Neuron (in vitro differentiated cells): ENCODE results near the gene RTL10.

Source experiments
- H2AFZ ChIP-seq: one replicate; pipeline ENCODE4 v1.6.1; 2013; ENCODE audit warnings: low read depth, mild to moderate bottlenecking, inconsistent platforms, low read length, moderate library complexity
- H3K27me3 ChIP-seq: one replicate; pipeline ENCODE4 v1.6.1; 2013; ENCODE audit warnings: low read length; ENCODE audit not compliant: insufficient read depth
- H3K36me3 ChIP-seq: one replicate; pipeline ENCODE4 v1.6.1; 2013; ENCODE audit warnings: low read length; ENCODE audit not compliant: insufficient read depth
- H3K4me1 ChIP-seq: one replicate; pipeline ENCODE4 v1.6.1; 2013; ENCODE audit warnings: low read length; ENCODE audit not compliant: insufficient read depth
- H3K4me3 ChIP-seq: 2 replicates; pipeline ENCODE4 v1.5.1; 2013; ENCODE audit warnings: mild to moderate bottlenecking, low read length, moderate library complexity
- H3K9me3 ChIP-seq: one replicate; pipeline ENCODE4 v1.6.1; 2013; ENCODE audit warnings: low read length

The RTL10 gene

DNA sequence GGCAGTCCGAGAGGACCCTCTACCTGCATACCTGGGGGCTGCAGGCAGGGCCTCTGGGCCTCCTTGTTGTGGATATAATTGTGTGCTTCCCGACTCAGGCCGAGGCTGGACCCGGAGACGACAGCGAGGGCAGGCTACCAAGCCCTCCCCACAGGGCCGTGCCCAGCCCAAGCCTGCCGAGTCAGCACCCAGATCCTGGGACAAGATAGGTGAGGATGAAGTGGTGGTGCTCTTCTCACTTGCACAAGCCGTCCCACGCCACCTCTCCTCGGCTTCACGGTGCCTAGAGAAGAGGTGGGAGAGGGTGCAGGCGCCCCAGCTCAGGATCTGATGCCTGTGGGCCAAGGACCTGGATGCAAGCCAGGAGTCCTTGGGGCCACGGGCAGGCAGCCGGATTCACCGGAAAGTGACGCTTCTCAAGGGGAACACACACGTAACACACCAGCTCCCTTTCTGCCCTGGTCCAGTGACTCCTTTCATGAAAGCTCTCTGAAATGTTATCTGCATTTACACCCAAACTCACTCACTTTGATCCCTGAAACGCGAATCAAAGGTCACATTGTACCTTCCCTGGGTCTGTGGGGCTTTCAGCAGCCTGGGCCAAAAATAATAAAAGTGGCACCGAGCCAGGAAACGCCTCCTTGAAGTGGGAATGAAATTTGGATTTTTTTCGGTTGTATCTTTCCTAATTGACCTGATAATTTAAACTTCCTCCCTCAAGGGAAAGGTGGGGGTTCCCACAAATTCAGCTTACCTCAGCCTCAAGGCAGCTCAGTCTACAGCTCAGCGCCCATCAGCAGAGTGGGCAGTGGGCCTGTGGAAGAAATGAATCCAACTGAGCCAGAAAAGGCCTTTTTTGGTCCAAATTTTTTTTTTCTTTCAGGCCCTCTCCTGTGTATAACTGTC, 1.1 kb upstream of the RTL10 start:
- Histone ChIP-seq H3K4me1 (peaks cover 27% of the 10 kb centered on the region), H3K9me3 (no peaks in the 10 kb centered on the region), H3K36me3 (peaks cover 16% of the 10 kb centered on the region), H3K27me3 (no peaks in the 10 kb centered on the region), H2AFZ (peak overlapping the region; percentile 81), H3K4me3 (peak overlapping the region; percentile 90)

DNA sequence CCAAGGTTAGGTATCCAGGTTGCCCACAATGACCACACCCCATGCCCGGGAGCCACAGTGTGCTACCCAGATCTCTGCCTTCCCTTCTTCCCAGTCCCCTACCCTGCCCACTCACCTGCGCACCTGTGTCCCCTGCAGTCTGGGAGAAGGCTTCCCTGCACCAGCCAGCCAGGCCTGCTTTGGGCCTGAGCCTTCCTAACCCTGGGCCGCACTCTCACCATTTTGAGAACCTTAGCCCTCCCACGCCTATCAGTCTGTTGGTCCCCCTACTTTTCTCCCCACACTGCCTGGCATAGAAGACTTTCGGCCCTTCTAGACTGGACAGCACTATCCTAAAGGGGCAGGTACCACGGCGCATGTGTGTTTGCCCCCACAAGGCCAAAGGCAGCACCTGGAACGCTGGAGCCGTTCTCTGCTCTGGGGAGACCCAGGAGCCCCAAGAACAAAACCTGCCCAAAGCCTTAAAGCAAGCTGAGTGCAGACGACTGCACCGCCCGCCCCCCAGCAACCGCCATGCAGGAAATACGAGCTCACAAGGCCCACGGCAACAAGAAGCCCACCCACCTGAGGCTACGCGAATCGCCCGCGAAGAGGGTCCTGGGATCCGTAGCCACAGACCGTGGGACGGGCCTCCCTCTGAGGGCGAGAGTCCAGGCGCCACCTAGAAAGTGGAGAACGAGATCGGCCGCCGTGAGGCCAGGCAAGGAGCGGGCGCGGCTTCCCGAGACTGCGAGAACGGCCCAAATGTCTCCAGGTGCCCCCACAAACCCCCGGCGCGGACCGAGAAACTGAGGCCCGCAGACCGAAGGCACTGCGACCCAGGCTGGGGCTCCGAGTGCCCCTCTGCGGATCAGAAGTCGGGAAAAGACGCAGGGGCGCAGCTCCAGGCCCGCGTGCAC, 546 bp downstream of the RTL10 start:
- peak overlapping the region; percentile 53 for H2AFZ ChIP-seq
- peaks cover 28% of the 10 kb centered on the region for H3K36me3 ChIP-seq
- H3K27me3 ChIP-seq, result no peaks in the 10 kb centered on the region

DNA sequence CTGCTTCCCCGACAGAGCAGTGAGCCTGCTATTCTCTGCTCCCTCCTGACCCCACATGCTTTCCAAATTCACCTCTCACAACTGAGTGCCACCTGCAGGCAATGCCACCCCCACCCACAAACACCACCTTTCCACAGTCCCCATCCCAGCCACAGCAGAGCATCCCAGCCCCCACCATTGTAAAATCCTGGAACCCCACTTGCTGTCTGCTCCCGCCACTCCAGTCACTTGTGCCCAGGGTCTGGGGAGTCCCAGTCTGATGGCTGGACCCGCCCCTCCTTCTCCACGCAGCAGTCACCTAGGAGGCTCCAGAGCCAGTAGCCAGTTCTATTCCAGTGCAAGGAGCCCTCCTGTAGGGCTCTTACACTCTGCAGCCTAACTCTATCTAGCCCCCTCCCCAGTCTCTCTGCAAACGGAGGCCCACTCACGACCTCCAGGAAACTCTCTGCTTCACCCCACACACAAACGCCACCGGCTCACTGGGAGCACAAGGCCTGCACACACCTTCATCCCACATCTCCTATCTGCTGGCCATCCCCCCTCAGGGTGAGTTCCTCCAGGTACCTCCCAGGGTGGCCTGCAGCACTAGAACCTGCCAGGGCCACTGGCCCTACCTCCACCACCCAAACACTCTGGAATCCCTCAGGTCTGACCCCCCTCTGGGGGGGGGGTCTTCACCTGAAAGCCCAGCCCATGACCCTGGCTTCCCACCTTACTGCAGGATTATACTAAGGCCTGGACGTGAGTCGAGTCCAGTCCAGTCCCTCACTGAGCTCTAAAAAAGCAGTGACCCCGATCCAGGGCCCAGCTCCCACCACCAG, 1.4 kb downstream of the RTL10 start:
- no peaks in the 10 kb centered on the region for H3K27me3 ChIP-seq
- no peak overlapping the region for H2AFZ ChIP-seq
- H3K4me3 ChIP-seq, result peak overlapping the region; percentile 90
- peaks cover 27% of the 10 kb centered on the region for H3K4me1 ChIP-seq
- peaks cover 28% of the 10 kb centered on the region for H3K36me3 ChIP-seq
- H3K9me3 ChIP-seq, result peaks cover 2% of the 10 kb centered on the region

More for the DNA sequence above, 546 bp downstream of the RTL10 start:
- H3K4me3 ChIP-seq, result peak overlapping the region; percentile 90
- no peaks in the 10 kb centered on the region for H3K9me3 ChIP-seq
- peaks cover 27% of the 10 kb centered on the region for H3K4me1 ChIP-seq

DNA sequence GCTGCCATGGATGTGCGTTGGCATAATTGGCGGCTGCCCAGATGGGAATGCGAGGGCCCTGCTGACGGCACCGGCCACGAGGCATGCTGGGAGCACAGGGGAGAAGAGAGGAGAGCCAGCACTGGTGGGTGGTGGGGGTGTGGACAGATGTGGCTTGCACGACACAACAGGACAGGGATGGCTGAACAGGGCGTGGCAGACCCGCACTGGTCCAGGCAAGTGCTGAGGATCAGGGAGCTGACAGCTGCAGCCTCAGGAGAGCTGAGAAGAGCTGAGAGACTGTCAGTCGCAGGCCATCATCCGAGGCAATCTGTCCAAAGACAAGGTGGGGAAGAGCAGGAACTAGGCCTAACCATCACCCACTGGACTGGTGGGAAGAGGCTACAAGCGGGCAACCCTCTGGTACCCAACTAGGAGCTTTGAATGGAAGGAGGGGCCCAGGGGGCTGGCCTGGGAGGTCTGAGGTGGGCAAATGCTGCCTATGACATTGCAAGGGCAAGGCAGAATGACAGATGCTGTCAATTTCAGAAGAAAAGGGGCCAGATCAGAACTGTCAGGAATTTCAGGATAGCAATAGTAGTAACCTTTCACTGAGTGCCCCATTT, 2.4 kb downstream of the RTL10 start:
- H3K9me3 ChIP-seq, result peaks cover 4% of the 10 kb centered on the region
- H3K27me3 ChIP-seq, result no peaks in the 10 kb centered on the region
- H2AFZ ChIP-seq, result no peak overlapping the region
- H3K4me3 ChIP-seq, result peak overlapping the region; percentile 90
- H3K36me3 ChIP-seq, result peaks cover 28% of the 10 kb centered on the region
- H3K4me1 ChIP-seq, result peaks cover 27% of the 10 kb centered on the region

DNA sequence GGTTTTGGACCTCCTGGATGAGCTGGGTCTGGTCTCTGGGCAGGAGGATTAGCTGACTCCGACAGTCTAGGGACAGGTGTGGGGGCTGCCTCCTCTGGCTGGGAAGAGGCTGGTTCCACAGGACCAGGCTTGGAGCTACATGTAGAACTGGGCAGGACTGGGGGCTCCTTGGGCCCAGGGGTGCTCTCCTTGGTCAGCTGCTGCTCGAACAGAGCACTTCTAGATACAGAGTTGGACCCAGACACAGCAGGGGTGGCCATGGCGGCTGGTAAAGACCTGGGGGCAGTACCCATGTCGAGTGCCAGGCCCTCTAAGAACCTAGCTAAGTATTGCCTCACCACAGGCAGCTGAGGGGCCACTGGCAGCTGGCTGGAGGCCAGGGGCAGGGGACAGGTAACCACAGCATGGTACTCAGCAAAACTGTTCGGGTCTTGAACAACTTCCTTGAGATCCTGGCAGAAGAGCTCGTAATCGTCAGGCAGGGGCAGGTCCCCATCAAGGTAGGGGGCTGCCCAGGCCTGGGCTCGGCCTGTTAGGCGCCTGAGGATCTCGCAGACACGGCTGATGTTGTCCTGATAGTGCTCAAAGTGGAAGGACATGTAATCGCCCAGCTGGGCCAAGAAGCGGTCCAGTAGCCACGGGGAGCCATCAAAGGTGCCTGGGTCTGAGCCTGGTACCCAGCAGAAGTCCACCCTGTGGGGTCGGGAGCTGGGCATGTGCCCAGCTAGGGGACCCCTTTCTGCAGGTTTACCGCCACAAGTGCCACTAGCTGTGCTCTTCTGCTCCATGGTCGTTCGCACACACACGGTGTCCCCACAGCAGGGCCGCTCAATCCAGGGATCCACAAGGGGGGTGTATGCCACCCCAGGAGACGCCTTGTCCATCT, 3.1 kb downstream of the RTL10 start:
- Histone ChIP-seq H3K9me3 (peaks cover 4% of the 10 kb centered on the region), H3K4me3 (no peak overlapping the region), H2AFZ (no peak overlapping the region), H3K36me3 (peaks cover 28% of the 10 kb centered on the region), H3K4me1 (peaks cover 27% of the 10 kb centered on the region), H3K27me3 (no peaks in the 10 kb centered on the region)

DNA sequence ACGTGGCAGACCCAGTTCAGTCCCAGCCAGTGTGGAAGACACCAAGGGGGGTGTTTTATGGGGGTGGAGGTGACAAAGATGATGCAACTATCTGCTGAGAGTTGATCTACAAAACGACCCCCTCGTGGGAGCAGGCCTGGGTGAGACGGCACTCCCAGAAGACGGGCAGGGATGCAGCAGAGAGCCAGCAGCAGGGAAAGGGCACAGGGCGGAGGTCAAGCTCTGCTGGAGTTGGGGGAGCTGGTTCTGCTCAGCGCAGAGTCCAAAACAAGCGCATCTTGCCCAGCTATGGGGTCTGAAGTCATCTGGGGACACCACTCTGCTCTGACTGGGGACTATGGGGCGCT, 3.9 kb downstream of the RTL10 start:
- peaks cover 4% of the 10 kb centered on the region for H3K9me3 ChIP-seq
- no peak overlapping the region for H3K4me3 ChIP-seq
- H3K4me1 ChIP-seq, result peaks cover 21% of the 10 kb centered on the region
- H3K36me3 ChIP-seq, result peaks cover 28% of the 10 kb centered on the region
- no peaks in the 10 kb centered on the region for H3K27me3 ChIP-seq
- H2AFZ ChIP-seq, result no peak overlapping the region

DNA sequence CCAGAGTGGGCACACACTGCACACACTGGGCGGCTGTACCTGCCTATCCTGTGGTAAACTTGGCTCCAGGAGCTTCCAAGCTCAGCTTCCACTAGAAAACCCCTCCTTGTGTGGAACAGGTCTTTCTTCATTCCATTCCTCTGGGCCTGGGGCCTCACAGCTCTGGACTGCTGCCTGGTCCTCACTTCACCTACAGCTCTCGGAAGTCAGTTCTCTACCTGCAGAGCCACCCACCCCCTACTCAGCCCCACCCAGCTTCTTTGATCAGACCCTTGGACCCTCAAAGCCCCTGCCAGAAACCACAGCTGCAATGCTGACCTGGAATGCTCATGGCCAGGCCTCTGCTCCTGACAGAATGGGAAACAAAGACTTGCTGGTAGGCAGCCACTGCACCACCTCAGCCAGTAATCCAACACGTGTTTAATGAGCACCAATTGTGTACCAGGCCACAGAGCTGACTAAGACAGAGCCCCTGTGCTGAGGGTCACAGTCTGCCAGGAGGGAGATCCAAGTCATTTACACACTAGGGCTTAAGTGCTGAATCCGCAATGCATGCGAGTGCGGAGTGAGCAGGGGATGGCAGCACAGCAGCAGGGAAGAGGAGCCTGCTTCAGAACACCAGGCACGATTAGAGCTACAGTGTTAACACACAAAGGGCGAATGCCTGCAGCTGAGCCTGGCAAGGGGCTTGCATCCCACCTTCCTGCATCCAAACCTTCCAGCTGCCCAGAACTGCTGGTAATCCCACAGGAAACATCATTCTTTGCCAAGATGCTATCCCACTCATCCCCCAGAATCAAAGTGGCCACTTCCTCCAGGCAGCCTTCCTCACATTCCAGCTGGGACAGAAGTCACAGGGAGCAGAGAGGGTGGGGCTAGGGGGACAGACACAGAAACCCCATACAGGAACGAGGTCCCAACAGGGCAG, 4.6 kb downstream of the RTL10 start:
- H3K4me1 ChIP-seq, result peaks cover 15% of the 10 kb centered on the region
- no peak overlapping the region for H2AFZ ChIP-seq
- H3K9me3 ChIP-seq, result peaks cover 4% of the 10 kb centered on the region
- H3K4me3 ChIP-seq, result no peak overlapping the region
- peaks cover 28% of the 10 kb centered on the region for H3K36me3 ChIP-seq
- H3K27me3 ChIP-seq, result no peaks in the 10 kb centered on the region

DNA sequence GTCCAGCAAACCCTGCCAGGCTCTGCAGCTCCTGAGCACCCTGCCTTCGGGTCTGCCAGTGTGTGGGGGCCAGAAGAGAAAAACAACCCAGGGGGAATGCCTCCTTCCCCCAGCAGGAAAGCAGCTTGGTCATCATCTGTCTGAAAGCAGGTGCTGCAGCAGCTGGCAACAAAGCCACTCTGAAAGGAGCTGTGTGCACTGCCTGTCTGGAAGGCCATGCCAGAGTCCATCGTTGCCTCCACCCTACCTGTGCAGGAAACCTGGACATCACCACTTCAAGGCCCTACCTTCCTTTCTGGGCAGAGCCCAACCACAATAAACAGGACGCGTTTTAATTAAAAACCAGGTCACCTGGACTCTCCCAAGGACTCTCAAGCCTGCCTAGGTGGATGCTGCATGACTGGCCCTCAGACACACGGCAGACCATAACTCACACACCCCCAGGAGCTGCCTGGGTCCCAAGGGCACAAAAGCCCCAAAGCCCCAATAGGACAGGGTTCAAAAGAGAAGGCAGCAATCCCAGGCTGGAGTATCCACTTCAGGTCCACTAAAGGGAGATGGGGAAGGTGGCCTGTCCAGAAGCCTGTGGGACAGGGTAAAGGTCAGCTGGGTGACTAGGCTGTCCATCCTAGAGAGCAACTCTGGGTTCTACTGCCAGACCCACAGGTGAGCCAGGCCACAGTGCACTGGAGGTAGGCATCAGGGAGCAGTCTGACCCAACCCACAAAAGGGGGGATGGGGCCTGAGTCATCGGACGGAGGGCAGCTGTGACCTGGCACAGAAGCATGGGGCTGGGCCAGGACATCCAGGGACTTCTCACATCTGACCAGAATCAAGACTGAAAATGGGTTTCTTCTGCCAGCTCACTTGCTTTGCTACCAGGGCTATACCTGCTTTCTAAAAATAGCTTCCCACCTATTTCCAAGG, 6.1 kb downstream of the RTL10 start:
- Histone ChIP-seq H3K4me1 (peaks cover 11% of the 10 kb centered on the region), H3K36me3 (peaks cover 28% of the 10 kb centered on the region), H3K9me3 (peaks cover 4% of the 10 kb centered on the region), H2AFZ (no peak overlapping the region), H3K4me3 (no peak overlapping the region), H3K27me3 (no peaks in the 10 kb centered on the region)

DNA sequence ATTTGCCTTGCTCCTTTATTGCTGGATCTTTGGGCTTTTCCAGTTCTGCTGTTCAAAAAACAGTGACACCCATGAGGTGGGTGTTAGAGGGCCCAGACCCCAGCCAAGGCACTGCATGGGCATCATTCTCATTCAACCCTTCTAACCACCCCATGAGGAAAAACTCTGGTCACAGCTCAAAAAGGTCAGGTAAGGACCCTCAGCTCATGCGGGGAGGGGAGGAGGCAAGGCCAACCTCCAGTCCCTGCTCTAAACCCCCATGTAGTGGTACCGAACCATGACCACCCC, 7.4 kb downstream of the RTL10 start:
- Histone ChIP-seq H3K4me1 (no peaks in the 10 kb centered on the region), H3K27me3 (no peaks in the 10 kb centered on the region), H2AFZ (no peak overlapping the region), H3K36me3 (peaks cover 25% of the 10 kb centered on the region), H3K9me3 (peaks cover 4% of the 10 kb centered on the region), H3K4me3 (no peak overlapping the region)

DNA sequence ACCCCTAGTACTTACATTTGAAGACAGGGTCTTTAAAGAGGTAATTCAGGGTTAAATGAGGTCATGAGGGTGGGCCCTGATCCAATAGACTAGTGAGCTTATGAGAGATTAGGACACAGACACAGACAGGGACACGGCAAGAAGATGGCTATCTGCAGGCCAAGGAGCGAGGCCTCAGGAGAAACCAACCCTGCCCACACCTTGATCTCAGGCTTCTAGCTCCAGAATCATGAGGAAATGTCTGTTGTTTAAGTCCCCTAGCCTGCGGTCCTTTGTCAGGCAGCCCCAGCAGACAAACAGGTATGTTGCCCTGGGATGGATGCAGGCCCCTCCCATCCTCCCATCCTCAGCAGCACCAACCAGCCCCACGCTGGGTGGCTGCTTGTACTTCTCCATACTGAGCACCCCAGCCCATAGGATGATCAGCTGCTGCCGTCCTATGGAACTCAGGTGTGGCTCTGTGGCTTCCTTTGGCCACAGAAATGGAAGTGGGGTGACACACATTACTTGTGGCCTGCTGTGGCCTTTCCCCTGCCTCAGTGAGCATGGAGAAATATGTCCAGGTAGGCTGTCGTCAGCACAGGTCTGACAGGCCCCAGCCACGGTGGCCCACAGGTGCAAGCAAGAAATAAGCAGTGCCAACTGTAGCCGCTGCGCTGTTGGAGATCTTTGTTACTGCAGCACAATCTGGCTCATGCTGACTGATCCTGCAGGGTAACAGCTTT, 7.9 kb downstream of the RTL10 start:
- Histone ChIP-seq H3K4me3 (no peak overlapping the region), H2AFZ (no peak overlapping the region), H3K9me3 (peaks cover 4% of the 10 kb centered on the region), H3K27me3 (no peaks in the 10 kb centered on the region), H3K4me1 (no peaks in the 10 kb centered on the region), H3K36me3 (peaks cover 22% of the 10 kb centered on the region)
